Measurements from ENCODE around the gene HK2.
"Not testable (repeated sequence)": the region's sequence is repeated elsewhere in the genome, so short reads cannot be mapped to it uniquely, and the experiment has no call there.

Gene HK2

GRCh38 chr2:74890711-74891110 lies 56.8 kb downstream of the HK2 start:
- TF ChIP-seq CTCF (conservative IDR thresholded peaks at IDR 0.05; ENCODE audit: low read depth, low read length), result no peak
- H3K4me3 ChIP-seq (ENCODE audit: low read length), result no peak overlapping the region
- DNase-seq (ENCODE audit: low read depth), result no peak

- TF ChIP-seq CTCF (conservative IDR thresholded peaks at IDR 0.05; ENCODE audit: low read depth, low read length), result no peak
- no peak for DNase-seq (ENCODE audit: low read depth)
- no peak overlapping the region for H3K4me3 ChIP-seq (ENCODE audit: low read length)
Observed at GRCh38 chr2:74891136-74891764, 57.3 kb downstream of the HK2 start.

DNA sequence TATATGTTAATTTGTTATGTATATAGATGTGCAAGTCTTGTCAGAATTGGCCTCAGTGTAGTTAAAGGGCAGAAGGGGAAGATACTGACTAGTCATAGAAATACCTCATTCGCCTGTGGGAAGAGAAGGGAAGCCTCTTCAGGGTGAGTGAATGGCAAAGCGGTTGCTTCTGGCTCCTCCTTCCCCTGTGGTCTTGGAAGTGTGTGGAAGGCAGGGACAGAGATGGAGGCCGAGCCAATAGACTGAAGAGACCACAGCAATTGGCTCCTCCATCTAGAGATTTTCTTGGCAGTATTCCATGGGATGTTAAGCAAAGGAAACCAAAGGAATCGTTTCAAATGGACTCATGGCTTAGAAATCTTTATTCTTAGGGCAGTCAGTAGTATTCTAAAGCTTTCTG lies 57.9 kb downstream of the HK2 start:
- not testable (repeated sequence) for DNase-seq (ENCODE audit: low read depth); H3K4me3 ChIP-seq (ENCODE audit: low read length)

- TF ChIP-seq CTCF (conservative IDR thresholded peaks at IDR 0.05; ENCODE audit: low read depth, low read length), result no peak
- DNase-seq (ENCODE audit: low read depth), result no peak
- no peak overlapping the region for H3K4me3 ChIP-seq (ENCODE audit: low read length)
Observed at GRCh38 chr2:74892609-74893008, 58.7 kb downstream of the HK2 start.

DNA sequence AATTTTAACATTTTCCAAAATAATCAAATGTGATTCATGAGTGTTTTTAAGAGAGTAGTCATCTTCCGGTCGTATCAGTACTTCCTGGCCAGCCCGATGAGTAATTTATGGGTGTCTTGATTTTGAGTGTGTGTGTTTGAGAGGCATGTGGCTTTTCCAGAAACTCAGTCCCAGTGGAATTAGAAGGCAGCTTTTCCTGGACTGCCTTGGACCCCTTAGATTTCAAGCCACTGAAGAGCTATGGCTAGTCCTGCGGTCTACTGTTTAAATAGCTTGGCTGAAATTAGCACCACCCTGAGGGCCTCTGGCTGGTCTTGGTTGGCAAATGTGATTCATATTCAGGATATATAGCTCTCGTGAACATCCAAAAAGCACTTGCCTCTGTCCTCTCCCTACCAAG lies 59.4 kb downstream of the HK2 start:
- H3K4me3 ChIP-seq (ENCODE audit: low read length), result no peak overlapping the region
- DNase-seq (ENCODE audit: low read depth), result no peak
- no peak for TF ChIP-seq CTCF (conservative IDR thresholded peaks at IDR 0.05; ENCODE audit: low read depth, low read length)

- no peak overlapping the region for H3K4me3 ChIP-seq (ENCODE audit: low read length)
- no peak for DNase-seq (ENCODE audit: low read depth)
- no peak for TF ChIP-seq CTCF (conservative IDR thresholded peaks at IDR 0.05; ENCODE audit: low read depth, low read length)
Observed at GRCh38 chr2:74894272-74894981, 60.5 kb downstream of the HK2 start.

DNA sequence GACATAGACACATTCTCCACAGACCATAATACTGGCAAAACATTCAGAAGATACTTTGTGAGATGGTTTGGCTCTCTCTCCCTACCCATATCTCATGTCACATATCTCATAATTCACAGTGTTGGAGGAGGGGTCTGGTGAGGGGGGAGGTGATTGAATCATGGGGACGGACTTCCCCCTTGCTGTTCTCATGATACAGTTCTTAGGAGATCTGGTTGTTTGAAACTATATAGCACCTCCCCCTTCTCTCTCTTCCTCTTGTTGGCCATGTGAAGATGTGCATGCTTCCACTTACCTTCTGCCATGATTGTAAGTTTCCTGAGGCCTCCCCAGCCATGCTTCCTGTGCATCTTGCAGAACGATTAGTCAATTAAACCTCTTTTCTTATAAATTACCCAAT lies 61.1 kb downstream of the HK2 start:
- H3K4me3 ChIP-seq (ENCODE audit: low read length), result no peak overlapping the region
- DNase-seq (ENCODE audit: low read depth), result no peak
- TF ChIP-seq CTCF (conservative IDR thresholded peaks at IDR 0.05; ENCODE audit: low read depth, low read length), result no peak

Data from retinal pigment epithelial cell (primary cell).